OCI-LY1 (cell line): ENCODE data around the gene CHM.

Experiments
- CTCF ChIP-seq: fragments of 200-600 bp; sonication (generic), shearing (Covaris generic); IDR thresholded peaks from 2 replicates; pipeline ENCODE4 v1.5.1; 2017; ENCODE audit warnings: mild to moderate bottlenecking, antibody characterized with exemption, low read length, moderate library complexity, mixed read lengths
- EZH2 ChIP-seq: fragments of 200-600 bp; sonication (generic), shearing (Covaris generic); IDR thresholded peaks from 2 replicates; pipeline ENCODE4 v1.8.0; 2017; ENCODE audit warnings: borderline replicate concordance, mixed run types, mild to moderate bottlenecking, antibody characterized with exemption, low read length, moderate library complexity, mixed read lengths

- TF ChIP-seq EZH2 = no peak
- TF ChIP-seq CTCF = no peak
Measured at GRCh38 chrX:85993539-85994197, 53.7 kb downstream of the CHM start.
